ENCODE results near the gene CNIH3.

DNA sequence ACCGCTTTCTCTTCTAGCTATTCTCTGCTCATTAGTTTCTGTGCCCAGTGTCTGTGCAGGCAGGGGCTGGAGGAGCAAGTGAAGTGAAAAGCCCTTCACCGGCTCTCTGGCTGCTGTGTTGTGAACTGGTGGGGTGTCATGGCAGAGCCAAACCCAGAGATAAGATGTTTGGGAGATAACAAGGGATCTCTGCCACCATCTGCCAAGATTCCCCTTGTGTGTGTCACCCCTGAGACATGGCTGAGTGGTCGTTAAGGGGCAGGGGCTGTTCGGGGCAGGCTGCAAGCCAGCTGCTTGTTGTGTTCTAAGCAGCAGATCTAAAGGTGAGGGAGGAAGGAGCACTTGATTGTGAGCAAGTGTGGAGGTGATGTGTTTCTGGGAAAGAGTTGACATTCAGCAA is 24.5 kb downstream of the CNIH3 start:
- TF ChIP-seq, protein P1, sequence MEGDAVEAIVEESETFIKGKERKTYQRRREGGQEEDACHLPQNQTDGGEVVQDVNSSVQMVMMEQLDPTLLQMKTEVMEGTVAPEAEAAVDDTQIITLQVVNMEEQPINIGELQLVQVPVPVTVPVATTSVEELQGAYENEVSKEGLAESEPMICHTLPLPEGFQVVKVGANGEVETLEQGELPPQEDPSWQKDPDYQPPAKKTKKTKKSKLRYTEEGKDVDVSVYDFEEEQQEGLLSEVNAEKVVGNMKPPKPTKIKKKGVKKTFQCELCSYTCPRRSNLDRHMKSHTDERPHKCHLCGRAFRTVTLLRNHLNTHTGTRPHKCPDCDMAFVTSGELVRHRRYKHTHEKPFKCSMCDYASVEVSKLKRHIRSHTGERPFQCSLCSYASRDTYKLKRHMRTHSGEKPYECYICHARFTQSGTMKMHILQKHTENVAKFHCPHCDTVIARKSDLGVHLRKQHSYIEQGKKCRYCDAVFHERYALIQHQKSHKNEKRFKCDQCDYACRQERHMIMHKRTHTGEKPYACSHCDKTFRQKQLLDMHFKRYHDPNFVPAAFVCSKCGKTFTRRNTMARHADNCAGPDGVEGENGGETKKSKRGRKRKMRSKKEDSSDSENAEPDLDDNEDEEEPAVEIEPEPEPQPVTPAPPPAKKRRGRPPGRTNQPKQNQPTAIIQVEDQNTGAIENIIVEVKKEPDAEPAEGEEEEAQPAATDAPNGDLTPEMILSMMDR (IDR thresholded peaks at IDR 0.05): no peak
- TF ChIP-seq POLR2AphosphoS5 (IDR thresholded peaks at IDR 0.05): no peak
- no peak for TF ChIP-seq POLR2A (IDR thresholded peaks at IDR 0.05)
- no peak for TF ChIP-seq EP300 (IDR thresholded peaks at IDR 0.05)
